HepG2 (cell line): ENCODE data around the gene MLH1. TPM values are rescaled to one million over a fixed set of nuclear protein-coding genes. Genes with fewer than 3 reads are reported as not detected.

ENCODE experiments used
- AFF4 ChIP-seq: sonication (generic); formaldehyde crosslinking; IDR thresholded peaks from 2 replicates; pipeline ENCODE4 v1.4.0; 2020; ENCODE audit warnings: missing genetic modification reagents
- EEA1 ChIP-seq: sonication (generic); formaldehyde crosslinking; IDR thresholded peaks from 2 replicates; pipeline ENCODE4 v1.5.1; 2020; ENCODE audit warnings: mild to moderate bottlenecking, missing genetic modification reagents, borderline replicate concordance
- ESRRA ChIP-seq: sonication (generic); formaldehyde crosslinking; IDR thresholded peaks from 2 replicates; pipeline ENCODE4 v1.5.1; 2020; ENCODE audit warnings: mild to moderate bottlenecking, low read depth, missing genetic modification reagents
- PREB ChIP-seq: sonication (generic); formaldehyde crosslinking; IDR thresholded peaks from 2 replicates; pipeline ENCODE4 v1.4.0; 2020; ENCODE audit warnings: missing genetic modification reagents
- THYN1 ChIP-seq: sonication (generic); formaldehyde crosslinking; IDR thresholded peaks from 2 replicates; pipeline ENCODE4 v1.8.1; 2023; ENCODE audit warnings: low read depth, mild to moderate bottlenecking, moderate library complexity, missing genetic modification reagents, borderline replicate concordance
- ZBTB44 ChIP-seq: sonication (generic); formaldehyde crosslinking; IDR thresholded peaks from 2 replicates; pipeline ENCODE4 v1.4.0; 2020; ENCODE audit warnings: missing genetic modification reagents
- ZNF18 ChIP-seq: sonication (generic); formaldehyde crosslinking; IDR thresholded peaks from 2 replicates; pipeline ENCODE4 v1.8.0; 2022; ENCODE audit warnings: mild to moderate bottlenecking, missing genetic modification reagents; ENCODE audit not compliant: insufficient replicate concordance
- ZNF224 ChIP-seq: sonication (generic); formaldehyde crosslinking; IDR thresholded peaks from 2 replicates; pipeline ENCODE4 v1.5.0; 2020; ENCODE audit warnings: mild to moderate bottlenecking, missing genetic modification reagents
- ZNF292 ChIP-seq: sonication (generic); formaldehyde crosslinking; IDR thresholded peaks from 2 replicates; pipeline ENCODE4 v1.8.1; 2022; ENCODE audit warnings: mild to moderate bottlenecking, low read depth, missing genetic modification reagents, borderline replicate concordance
- ZNF382 ChIP-seq: sonication (generic); formaldehyde crosslinking; IDR thresholded peaks from 2 replicates; pipeline ENCODE4 v1.5.0; 2020; ENCODE audit warnings: missing genetic modification reagents, mild to moderate bottlenecking, borderline replicate concordance
- ZNF570 ChIP-seq: sonication (generic); formaldehyde crosslinking; IDR thresholded peaks from 2 replicates; pipeline ENCODE4 v1.4.0; 2020; ENCODE audit warnings: mild to moderate bottlenecking, missing genetic modification reagents, borderline replicate concordance
- ZNF609 ChIP-seq: sonication (generic); formaldehyde crosslinking; IDR thresholded peaks from 2 replicates; pipeline ENCODE4 v1.4.0; 2020; ENCODE audit warnings: mild to moderate bottlenecking, missing genetic modification reagents, borderline replicate concordance
- ZNF614 ChIP-seq: IDR thresholded peaks from 2 replicates; pipeline ENCODE4 v1.6.1; 2018; ENCODE audit warnings: missing biosample characterization, missing genetic modification reagents, inconsistent platforms, borderline replicate concordance
- ZNF878 ChIP-seq: sonication (generic); formaldehyde crosslinking; IDR thresholded peaks from 2 replicates; pipeline ENCODE4 v1.8.1; 2023; ENCODE audit warnings: mild to moderate bottlenecking, missing genetic modification reagents, moderate library complexity
- ZSCAN31 ChIP-seq: sonication (generic); formaldehyde crosslinking; IDR thresholded peaks from 2 replicates; pipeline ENCODE4 v1.5.0; 2020; ENCODE audit warnings: low read depth, mild to moderate bottlenecking, missing genetic modification reagents
- polyA plus RNA-seq, 8 experiments: library from polyadenylated mRNA; depleted of rRNA in 3 of 8; stranded (reverse) in 7 of 8; unstranded in 1 of 8; fragments of >200 nt; fragmentation: Illumina TruSeq in 4 of 8; extraction: Trizol in 4 of 8; gene quantifications; 2 replicates each; pipeline versions ENCODE4 v1.2.1 to v1.2.3, GENCODE V29; 2011 to 2016; ENCODE audit warnings: low read depth in 4 of 8, missing spikeins in 1 of 8, mixed read lengths in 1 of 8; ENCODE audit not compliant: insufficient read depth in 1 of 8
- total RNA-seq, 5 experiments: library from RNA; depleted of rRNA; stranded (reverse); fragments of >200 nt; fragmentation: Illumina TruSeq; extraction: Trizol; gene quantifications; 2 replicates each; pipeline ENCODE4 v1.2.3, GENCODE V29; 2016; ENCODE audit warnings: low read depth in 1 of 5

The MLH1 gene
- total and polyA plus RNA-seq, 2 of the 13 experiments (the other 11 are each of a cell fraction or from before 2014, with no cell fraction given): 29.5 to 70.8 TPM

GRCh38 chr3:36992806-36993325, 452 bp upstream of the MLH1 start, which contains the start of gene EPM2AIP1 (continued):
- TF ChIP-seq ZNF609 (CRISPR knock-in tag) (no peak), ZNF614 (CRISPR knock-in tag) (no peak), ZNF224 (CRISPR knock-in tag) (peak; percentile 63; the same call in 1 of the 2 replicates), EEA1 (CRISPR knock-in tag) (peak; percentile 89; the same call in 1 of the 2 replicates), ZNF382 (CRISPR knock-in tag) (no peak), ZNF292 (CRISPR knock-in tag) (no peak), PREB (no peak), ZBTB44 (CRISPR knock-in tag) (0 out of 2 replicates have a peak, but pooled peaks have one; percentile 45), THYN1 (no peak), ZSCAN31 (no peak; the same call in none of the 2 replicates), ZNF18 (CRISPR knock-in tag) (peak; percentile 19), AFF4 (peak; percentile 56; the same call in 1 of the 2 replicates), ZNF570 (CRISPR knock-in tag) (no peak), ESRRA (CRISPR knock-in tag) (no peak), ZNF878 (no peak)
